AML-193 (cell line): ENCODE results near the gene VPS54.
"Not testable (repeated sequence)": the region's sequence is repeated elsewhere in the genome, so short reads cannot be mapped to it uniquely, and the experiment has no call there.

Experiments
- DNase-seq, 2 experiments: peaks; one replicate each; lab custom pipeline; 2025; lab: John Stamatoyannopoulos, UW

VPS54 gene

DNA sequence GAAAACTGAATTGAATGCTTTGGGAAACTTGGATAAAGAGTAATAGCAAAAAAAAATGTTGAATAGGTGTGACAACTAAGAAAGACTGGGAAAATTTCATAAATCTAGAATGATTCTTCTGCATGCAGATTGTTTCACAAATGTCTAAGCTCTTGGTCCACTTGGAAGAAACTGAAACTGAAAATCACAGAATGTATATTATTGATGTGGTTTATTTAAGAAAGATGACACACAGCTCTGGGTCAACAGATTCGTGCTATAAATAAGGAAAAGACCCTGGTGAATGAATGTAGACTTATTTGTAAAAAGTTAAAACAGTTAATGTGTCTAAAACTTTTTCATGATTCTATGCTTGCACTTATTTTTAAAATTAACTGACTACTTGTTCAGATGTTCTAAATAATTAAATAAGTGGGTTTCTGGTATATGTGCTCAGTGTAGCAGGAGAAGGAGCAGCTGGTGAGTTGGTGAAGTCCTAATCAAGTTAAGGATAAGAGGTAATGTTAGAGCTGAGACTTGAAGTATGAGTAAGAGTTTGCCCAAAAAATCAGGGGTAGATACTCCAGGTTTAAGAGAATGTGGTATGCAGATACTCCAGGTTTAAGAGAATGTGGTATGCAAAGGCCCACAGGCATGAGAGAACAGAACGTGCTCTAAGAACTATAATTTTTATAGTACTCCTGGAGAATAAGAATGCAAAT, 153.1 kb downstream of the VPS54 start:
- no peak for DNase-seq

DNA sequence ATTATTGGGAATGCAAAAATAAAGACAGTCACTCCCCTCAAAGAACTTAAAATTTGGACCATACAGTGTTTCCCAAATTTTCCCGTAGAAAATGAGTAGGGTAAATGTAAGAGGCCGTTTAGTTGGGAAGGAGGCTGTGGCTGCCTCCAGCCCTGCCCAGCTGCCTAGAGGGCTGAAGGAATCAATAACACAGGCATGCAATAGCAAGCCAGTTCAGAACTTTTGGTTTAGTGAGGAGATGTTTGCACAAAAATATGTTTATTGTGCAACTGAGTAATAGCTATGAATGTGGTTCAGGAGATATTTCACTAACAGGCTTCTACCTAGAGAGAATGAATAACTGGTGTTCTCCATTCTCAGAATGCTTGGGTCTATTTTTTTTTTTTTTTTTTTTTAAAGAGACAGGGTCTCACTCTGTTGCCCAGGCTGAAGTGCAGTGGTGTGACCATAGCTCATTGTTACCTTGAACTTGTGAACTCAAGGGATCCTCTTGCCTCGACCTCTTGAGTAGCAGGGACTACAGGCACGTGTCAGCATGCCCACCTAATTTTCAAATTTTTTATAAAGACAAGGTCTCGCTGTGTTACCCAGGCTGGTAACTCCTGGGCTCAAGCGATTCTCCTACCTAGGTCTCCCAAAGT, 153.9 kb downstream of the VPS54 start:
- DNase-seq, result no peak

DNA sequence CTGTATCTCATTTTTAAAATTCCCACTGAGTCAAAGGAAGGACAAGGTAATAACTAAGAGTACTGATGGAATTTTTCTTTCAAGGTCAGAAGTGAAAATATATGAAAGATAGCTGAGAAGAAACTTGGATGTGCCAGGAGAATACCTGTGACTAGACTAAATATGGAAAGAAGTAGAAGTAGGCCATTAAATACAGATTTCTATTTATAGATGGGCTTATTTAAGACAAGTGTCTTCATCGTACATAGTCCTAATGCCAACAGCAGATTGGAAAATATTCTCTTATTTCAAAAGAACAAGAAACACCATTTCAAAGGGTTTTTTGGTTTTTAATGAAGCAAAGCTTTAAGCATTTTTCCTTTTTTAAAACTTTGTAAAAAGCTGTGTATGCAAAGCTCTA, 155.5 kb downstream of the VPS54 start:
- no peak for DNase-seq

DNA sequence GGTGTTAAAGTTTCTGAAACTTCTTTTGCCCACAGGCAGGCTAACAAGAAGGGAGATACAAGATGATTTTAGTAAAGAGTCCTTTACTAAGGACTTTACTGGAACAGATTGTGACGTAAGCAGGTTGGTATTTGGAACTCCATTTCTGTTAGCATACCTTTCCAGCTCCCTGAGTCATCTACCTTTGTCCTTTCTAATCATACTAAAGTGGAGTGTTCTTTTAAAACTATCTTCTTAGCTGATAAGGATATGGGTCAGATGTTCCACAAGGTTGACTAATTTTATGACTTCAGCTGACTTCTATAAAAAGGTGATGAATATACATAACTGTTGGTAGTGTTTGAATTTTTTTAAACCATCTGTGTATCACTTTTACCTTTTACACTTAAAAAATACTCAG, 156.4 kb downstream of the VPS54 start:
- no peak for DNase-seq

DNA sequence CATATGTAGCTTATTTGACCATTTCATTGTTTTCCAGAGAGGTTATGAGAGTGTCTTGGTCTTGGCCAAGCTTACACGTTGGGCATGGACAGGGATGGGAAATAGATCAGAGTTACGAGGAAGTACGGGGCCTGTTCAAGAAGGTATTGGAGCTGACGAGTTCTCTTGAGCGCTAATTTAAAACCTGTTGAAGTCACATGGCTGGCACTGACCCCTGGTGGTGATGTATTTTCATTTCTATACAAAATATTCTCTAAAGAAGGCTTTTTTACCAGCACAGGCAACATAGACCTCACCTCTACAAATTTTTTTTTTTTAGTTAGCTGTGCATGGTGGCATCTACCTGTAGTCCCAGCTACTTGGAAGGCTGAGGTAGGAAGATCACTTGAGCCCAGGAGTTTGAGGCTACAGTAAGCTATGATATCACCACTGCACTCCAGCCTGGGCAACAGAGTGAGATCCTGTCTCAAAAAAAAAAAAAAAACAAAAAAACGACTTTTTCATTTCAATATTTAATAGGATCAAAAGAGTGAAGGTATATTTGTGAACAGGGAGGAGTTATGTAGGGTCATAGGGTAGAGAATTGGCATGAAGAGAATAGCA, 157.9 kb downstream of the VPS54 start:
- DNase-seq, result peak; percentile 68 to 74

DNA sequence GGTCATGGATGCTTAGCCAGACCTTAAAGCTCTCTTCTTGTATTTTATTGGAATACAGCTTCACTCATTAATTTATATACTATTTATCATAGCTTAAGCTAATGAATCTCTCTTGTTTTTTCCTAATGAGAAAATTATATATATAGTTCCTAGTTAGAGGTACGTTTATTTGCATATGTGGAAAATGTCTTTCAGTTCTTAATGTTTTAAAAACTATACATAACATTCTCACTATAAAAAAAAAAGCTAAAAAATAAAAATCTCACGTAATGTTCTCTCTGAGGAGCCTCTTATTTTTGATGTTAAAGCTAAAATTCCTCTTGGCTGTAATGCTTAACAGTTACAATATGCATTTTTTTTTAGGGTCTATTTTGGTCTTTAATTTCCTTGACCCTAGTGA, 160.9 kb downstream of the VPS54 start:
- DNase-seq, result no peak

DNA sequence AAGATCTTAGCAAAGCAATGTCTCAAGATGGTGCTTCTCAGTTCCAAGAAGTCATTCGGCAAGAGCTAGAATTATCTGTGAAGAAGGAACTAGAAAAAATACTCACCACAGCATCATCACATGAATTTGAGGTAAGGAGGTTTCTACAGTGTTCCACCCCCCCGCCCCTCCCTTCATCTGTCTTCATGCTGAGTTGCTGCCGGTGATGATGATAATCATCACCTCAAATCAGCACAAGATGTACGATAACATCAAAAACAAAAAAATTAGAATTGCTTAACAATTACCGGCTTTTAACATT, 163.0 kb downstream of the VPS54 start:
- DNase-seq, result peak; percentile 63 to 72

DNA sequence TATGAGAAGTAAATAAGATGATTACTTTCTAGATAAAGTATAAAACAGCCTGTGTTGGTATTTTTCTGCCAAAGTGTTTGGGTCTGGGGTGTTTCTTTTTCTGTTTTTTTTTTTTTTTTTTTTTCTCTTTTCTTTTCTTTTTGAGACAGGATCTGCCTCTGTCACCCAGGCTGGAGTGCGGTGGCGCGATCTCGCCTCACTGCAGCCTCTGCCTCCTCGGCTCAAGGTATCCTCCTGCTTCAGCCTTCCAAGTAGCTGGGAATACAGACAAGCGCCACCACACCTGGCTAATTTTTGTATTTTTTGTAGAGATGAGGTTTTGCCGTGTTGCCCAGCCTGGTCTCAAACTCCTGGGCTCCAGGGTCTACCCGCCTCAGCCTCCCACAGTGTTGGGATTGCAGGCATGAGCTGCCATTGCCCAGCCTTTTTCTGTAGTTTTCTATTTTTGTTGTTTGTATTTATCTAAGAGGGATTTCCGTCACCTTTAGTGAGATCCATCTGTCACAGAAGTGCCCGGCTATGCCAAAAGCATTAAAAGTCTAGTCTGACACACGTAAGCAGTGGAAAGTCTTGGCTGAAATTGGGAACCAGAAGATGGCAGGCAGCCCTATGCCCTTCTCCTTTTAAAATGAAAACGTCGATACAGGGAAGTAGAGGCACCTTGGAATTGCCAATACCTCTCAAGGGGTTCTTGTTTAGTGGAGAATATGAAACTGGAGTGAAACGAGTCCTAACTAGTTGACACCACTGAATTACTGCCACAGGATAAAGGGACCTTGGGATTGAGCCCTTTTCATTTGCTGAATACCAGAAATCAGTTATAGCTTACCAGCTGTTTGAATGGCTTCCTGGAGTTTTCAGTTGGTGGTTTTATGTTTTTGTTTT, 163.6 kb downstream of the VPS54 start:
- no peak for DNase-seq

DNA sequence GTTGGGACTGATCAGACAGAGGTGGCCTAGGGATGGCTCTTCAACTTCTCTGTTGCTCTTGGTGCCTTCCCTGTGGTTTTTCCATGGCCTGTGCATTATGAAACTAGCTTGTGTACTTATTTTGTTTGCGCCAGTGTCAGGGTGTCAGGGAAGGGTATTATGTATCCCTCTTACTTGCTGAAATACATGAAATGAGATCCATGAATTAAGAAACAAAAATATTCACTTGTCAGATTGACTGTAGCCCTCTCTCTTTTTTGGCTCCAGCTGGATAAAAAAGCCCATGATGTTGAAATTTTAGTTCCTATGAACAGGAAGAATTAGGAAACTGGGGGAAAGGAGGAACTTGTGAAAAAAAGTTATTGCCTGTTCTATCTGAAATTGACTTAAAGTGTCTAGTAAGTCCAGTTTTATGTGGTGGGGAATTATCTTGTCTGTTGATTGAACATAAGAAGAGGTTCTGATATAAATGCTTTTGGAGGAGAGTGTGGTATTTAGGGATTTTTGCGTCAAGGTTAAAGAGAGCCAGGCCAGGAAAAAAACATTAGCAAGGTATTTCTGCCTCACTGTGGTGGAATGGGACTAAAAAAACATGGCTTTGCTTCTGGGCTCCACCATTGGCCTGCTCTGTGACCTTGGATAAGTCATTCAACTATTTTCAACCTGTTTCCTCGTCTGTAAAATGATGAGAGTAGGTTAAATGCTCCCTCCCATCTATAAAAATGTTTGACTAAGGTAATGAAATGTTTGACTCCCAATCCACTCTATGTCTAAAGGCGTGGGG, 165.5 kb downstream of the VPS54 start:
- peak; percentile 50 to 53 for DNase-seq

DNA sequence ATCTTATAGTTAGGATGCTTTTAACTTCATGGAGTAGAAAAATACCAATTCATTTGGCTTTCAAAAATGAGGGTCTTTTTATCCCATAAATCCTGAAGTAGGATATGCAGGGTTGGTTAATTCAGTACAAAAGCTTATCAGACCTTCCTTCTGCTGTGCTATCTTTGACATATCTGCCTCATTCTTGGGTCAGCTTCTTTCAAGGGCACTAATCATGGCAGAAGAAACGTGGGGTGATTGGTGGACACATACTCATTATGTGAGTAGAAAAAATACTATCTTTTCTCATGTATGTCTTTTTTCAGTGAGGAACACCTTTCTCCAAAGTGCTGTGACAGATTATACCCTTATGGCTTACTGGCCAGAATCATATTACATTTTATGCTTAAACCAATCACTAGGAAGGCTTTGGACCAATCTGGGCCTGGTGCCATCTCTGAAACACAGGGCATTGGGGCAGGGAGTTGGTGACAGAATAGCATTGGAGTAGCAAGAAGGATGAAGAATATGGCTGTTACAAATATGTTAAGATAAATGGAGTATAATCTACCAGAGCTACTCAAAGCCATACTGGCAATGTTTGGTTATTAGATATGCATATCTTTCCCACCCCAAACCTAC, 167.4 kb downstream of the VPS54 start:
- no peak for DNase-seq

DNA sequence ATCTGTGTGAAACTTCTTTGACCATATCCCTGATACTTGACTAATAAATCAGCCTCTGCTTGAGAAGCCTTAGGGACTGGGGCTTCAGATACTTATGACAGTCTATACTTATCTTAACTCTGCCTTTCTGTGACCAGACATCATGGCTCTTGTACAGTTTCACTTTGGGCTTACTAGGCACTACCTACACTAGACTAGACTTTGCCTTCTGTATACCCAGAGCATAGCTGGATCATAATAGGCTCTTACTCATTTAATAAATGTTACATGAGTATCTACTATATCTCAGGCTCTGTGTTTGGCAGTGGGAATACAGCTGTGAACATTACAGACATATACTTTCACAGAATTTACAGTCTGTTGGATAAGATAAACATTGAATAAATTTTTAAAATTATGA, 168.6 kb downstream of the VPS54 start:
- no peak for DNase-seq

DNA sequence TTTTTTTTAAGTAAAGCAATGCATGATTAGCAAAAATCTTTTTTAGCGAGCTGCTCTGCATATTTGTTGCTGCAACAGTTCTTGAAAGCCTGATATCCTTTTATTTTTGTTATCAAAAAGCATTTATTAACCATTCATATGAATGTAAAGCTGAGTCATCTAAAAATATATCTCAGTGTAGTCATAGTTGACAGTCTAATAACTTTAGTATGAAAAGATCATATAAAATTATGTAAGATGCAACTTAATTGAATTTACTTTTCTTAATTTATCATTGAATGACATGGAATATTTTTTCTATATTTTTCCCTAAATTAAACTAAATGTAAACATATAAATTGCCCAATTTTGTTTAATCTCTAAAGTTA, 169.0 kb downstream of the VPS54 start:
- no peak for DNase-seq

DNA sequence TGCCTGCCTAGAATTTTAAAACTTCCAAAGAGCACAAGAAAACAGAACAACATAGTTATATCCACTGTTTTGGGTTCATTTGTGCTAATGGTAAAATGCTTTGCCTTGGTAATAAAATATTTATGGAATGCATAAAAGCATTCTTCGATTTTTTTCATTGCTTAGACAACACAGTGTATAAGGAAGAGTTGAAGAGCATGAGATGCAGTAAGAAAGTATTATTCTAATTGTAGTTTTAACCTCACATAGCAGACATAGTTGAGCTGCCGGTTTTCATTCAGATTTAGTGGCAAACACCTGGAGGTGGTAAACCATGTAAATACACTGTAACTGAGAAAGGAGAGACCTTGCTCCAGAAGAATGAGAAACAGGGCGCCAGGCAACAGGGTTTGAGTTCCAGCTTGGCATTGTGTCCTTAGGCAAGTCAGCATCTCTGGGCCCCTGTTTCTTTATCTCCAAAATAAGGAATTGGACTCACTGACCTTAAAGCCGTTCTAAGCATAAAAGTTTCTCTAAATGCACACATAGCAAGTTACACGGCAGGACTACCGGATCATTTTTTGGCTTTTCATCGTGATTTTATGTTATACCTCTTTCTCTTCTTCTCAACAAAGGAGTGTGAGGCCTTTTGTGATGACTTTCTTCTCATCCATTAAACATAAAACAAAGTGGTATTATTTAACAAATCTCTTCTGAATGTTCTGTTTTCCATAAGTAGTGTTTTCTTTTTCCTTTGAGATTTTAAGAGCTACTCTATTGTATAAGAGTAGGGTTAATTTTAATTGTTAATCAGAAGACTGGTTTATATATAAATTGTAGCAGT, 169.6 kb downstream of the VPS54 start:
- DNase-seq, result no peak

DNA sequence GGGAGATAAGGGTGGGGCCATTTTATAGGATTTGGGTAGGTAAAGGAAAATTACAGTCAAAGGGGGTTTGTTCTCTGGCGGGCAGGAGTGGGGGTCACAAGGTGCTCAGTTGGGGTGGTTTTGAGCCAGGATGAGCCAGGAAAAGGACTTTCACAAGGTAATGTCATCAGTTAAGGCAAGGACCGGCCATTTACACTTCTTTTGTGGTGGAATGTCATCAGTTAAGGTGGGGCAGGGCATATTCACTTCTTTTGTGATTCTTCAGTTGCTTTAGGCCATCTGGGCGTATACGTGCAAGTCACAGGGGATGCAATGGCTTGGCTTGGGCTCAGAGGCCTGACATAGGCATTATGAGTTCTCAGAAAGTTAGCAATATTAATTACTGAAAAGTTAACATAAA, 171.7 kb downstream of the VPS54 start:
- DNase-seq, result not testable (repeated sequence)

DNA sequence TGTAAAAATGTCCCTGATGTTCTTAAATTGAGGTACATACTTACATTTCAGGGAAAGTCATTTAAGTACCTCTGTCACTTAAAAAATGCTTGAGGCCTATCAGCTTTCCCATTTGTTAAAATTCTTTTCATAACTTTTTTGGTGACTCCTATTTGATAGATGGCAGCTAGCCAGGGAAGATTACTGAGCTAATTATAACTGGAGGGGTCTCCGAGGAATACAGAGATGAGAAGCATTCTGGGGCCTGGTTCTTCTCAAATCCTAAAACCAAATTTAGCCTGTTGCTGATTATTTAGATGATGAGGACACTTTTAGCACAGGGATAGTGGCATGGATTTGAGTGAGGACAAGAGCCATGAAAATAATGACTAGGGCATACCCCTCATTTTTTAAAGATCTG, 172.7 kb downstream of the VPS54 start:
- no peak for DNase-seq

DNA sequence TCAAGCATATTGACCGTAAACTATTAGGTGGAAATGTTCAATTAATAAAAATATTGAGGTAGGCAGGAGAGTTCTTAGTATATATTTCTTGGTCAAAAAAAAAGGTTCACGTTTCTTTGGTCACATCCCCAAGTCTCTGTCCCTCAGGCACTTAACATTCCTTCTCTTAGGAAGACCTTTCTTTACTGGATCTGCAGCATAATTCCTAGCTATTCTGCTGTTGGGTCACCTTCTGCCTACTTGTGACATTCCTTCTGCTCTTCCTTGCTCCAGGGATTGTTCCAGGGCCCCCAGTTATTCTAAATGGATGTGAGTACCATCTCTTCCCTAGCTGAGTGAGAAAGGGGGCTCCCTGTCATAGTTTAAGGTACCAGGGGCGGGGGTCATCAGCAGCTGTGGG, 173.4 kb downstream of the VPS54 start:
- DNase-seq, result no peak

DNA sequence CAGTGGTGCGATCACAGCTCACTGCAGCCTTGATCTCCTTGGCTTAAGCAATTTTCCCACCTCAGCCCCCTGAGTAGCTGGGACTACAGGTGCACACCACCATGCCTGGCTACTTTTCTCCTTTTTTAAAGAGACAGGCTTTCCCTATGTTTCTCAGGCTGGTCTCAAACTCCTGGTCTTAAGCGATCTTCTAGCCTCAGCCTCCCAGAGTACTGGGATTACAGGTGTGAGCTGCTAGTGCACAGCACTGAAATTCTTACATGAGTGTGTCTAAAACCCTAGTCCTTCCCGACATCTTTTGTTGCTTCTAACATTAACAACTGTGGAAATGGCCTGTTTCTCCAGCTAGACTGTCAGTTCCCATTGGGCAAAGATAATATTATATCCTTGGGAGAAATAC, 174.6 kb downstream of the VPS54 start:
- no peak for DNase-seq

DNA sequence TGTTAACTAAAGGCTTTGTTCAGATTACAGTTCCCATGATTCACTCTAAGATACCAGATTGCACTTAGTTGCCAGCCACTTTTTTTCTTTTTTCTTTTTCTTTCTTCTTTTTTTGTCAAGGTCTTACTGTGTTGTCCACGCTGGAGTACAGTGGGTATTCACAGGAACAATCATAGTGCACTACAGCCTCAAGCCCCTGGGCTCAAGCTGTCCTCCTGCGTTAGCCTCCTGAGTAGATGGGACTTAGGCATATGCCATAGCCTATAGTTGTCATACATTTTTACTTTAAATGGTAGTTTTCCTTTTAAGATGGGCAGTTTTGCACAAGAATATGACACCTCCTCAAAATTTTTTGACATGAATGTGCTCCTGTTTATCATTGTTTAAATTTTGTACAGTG, 175.4 kb downstream of the VPS54 start:
- no peak for DNase-seq

DNA sequence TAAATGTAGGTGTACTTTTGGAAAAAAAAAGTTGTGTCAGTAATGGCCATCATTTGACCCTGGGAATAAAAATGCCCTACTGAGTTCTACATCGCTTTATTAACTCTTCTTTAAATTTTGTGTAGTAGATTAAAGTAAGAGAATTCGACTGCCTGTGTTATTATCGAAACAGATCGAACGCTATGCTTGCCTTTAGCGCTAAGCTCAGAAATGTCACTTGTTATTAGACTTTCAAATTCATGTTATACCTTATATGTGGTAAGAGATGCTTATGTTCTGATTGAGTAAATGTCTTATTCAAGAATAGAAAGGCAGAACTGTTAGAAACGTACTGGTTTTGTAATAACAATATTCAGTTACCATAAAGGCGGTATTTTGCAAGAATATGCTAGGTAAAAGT, 176.1 kb downstream of the VPS54 start:
- DNase-seq, result no peak

DNA sequence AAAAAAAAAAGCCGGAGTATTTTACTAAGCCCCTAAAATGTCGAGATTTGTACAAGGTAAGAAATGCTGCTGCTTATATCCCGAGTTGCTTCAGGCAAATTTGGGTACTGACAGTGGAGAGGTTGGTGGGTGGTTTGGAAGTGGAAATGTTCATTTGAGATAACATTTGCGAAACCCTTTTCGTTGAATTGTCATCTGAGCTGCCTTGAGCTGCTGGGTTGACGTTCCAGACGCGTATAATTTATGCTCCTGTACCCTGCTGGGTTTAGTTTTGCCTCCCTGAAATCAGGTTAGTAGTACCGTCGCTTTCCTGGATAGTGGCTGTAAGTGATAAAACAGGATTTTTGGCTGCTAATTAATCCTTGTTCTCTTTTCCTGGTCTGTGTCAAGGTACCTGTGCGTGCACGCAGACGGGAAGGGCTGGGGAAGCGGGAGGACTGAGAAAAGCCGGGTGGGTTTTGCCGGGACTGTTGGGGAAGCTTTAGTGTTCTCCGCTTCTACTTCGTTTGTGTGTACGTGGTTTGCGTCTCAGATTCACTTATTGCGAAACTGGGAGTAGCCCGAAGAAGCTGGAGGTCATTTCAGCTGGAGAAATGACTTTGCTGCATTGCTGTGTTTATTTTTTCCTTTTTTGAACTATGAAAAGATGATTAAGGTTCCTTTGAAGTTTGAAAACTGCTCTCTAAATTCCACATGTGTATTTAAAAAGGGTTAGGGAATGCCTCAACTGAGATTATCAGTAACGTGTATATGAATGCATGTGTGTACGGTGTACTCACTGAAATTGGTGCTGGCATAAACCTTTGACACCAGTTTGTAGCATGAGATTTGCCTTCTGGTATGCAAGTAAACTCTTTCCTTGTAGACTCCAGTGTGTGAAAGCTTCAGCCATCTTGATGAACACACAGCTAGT, 176.8 kb downstream of the VPS54 start:
- peak; percentile 36 to 62 for DNase-seq
